ENCODE results near the gene MAMDC2.
"Not testable (repeated sequence)": the region's sequence is repeated elsewhere in the genome, so short reads cannot be mapped to it uniquely, and the experiment has no call there.

Gene MAMDC2

GRCh38 chr9:70168521-70168920 lies 124.9 kb downstream of the MAMDC2 start:
- no peak for DNase-seq (ENCODE audit: insufficient read length, low spot score)
- FAIRE-seq: no peak

- DNase-seq (ENCODE audit: insufficient read length, low spot score) (no peak), FAIRE-seq (no peak)
Observed at GRCh38 chr9:70169222-70169621, 125.6 kb downstream of the MAMDC2 start.

GRCh38 chr9:70170151-70170790 lies 126.6 kb downstream of the MAMDC2 start:
- FAIRE-seq: no peak
- no peak for DNase-seq (ENCODE audit: insufficient read length, low spot score)

- no peak for FAIRE-seq
- DNase-seq (ENCODE audit: insufficient read length, low spot score): no peak
Observed at GRCh38 chr9:70172532-70172931, 128.9 kb downstream of the MAMDC2 start.

- DNase-seq (ENCODE audit: insufficient read length, low spot score) (no peak), FAIRE-seq (no peak)
Observed at GRCh38 chr9:70177121-70177520, 133.5 kb downstream of the MAMDC2 start.

GRCh38 chr9:70192707-70193106 lies 149.1 kb downstream of the MAMDC2 start:
- FAIRE-seq (no peak), DNase-seq (ENCODE audit: insufficient read length, low spot score) (no peak)

- no peak for DNase-seq (ENCODE audit: insufficient read length, low spot score)
- no peak for FAIRE-seq
Observed at GRCh38 chr9:70195456-70195855, 151.8 kb downstream of the MAMDC2 start.

GRCh38 chr9:70197216-70198044 lies 153.8 kb downstream of the MAMDC2 start:
- FAIRE-seq: no peak
- DNase-seq (ENCODE audit: insufficient read length, low spot score): no peak

- not testable (repeated sequence) for DNase-seq (ENCODE audit: insufficient read length, low spot score)
Observed at GRCh38 chr9:70204743-70205142, 161.1 kb downstream of the MAMDC2 start.

GRCh38 chr9:70205366-70206020 lies 161.8 kb downstream of the MAMDC2 start:
- DNase-seq (ENCODE audit: insufficient read length, low spot score) (no peak), FAIRE-seq (no peak)

More at GRCh38 chr9:70204743-70205142, 161.1 kb downstream of the MAMDC2 start:
- not testable (repeated sequence) for FAIRE-seq

GRCh38 chr9:70217029-70217428 lies 173.4 kb downstream of the MAMDC2 start:
- DNase-seq (ENCODE audit: insufficient read length, low spot score) (no peak), FAIRE-seq (no peak)

- no peak for DNase-seq (ENCODE audit: insufficient read length, low spot score)
- FAIRE-seq: no peak
Observed at GRCh38 chr9:70218767-70219166, 175.1 kb downstream of the MAMDC2 start.

- FAIRE-seq: no peak
Observed at GRCh38 chr9:70220216-70220615, 176.6 kb downstream of the MAMDC2 start.

GRCh38 chr9:70222354-70222753 lies 178.7 kb downstream of the MAMDC2 start:
- no peak for FAIRE-seq
- DNase-seq (ENCODE audit: insufficient read length, low spot score): no peak

More at GRCh38 chr9:70220216-70220615, 176.6 kb downstream of the MAMDC2 start:
- DNase-seq (ENCODE audit: insufficient read length, low spot score): no peak

- FAIRE-seq: no peak
- DNase-seq (ENCODE audit: insufficient read length, low spot score): no peak
Observed at GRCh38 chr9:70228118-70228517, 184.5 kb downstream of the MAMDC2 start.

- no peak for DNase-seq (ENCODE audit: insufficient read length, low spot score)
- no peak for FAIRE-seq
Observed at GRCh38 chr9:70228611-70229010, 185.0 kb downstream of the MAMDC2 start.

GRCh38 chr9:70229026-70229425 lies 185.4 kb downstream of the MAMDC2 start:
- FAIRE-seq (no peak), DNase-seq (ENCODE audit: insufficient read length, low spot score) (no peak)

- FAIRE-seq: no peak
- DNase-seq (ENCODE audit: insufficient read length, low spot score): no peak
Observed at GRCh38 chr9:70229579-70229978, 185.9 kb downstream of the MAMDC2 start.

GRCh38 chr9:70232476-70232875 lies 188.8 kb downstream of the MAMDC2 start:
- no peak for FAIRE-seq
- DNase-seq (ENCODE audit: insufficient read length, low spot score): no peak

GRCh38 chr9:70234208-70234607 lies 190.6 kb downstream of the MAMDC2 start:
- DNase-seq (ENCODE audit: insufficient read length, low spot score); FAIRE-seq: not testable (repeated sequence)

- not testable (repeated sequence) for FAIRE-seq; DNase-seq (ENCODE audit: insufficient read length, low spot score)
Observed at GRCh38 chr9:70245952-70246351, 202.3 kb downstream of the MAMDC2 start.

Data from GM19239 (cell line).